Endodermal cell (in vitro differentiated cells): ENCODE measurements around the gene SPAG9. TPM values are rescaled to one million over a fixed set of nuclear protein-coding genes. Genes with fewer than 3 reads are reported as not detected.

Experiments
- DNase-seq: peaks from one replicate; pipeline ENCODE4 v3.0.0-alpha.2; 2017
- H3K27ac ChIP-seq: 2 replicates; pipeline ENCODE4 v1.5.1; 2013; ENCODE audit warnings: mild to moderate bottlenecking, low read depth, low read length, moderate library complexity
- H3K27me3 ChIP-seq: 2 replicates; pipeline ENCODE4 v1.6.1; 2013; ENCODE audit warnings: mild to moderate bottlenecking, low read length, moderate library complexity; ENCODE audit not compliant: insufficient read depth, control insufficient read depth, poor library complexity, severe bottlenecking
- H3K36me3 ChIP-seq: 2 replicates; pipeline ENCODE4 v1.7.0; 2013; ENCODE audit warnings: mild to moderate bottlenecking, low read length, moderate library complexity; ENCODE audit not compliant: control insufficient read depth, insufficient read depth
- H3K4me1 ChIP-seq: one replicate; pipeline ENCODE4 v1.7.0; 2013; ENCODE audit warnings: low read length; ENCODE audit not compliant: control insufficient read depth, insufficient read depth
- H3K4me3 ChIP-seq: 2 replicates; pipeline ENCODE4 v1.5.1; 2013; ENCODE audit warnings: mild to moderate bottlenecking, low read length, moderate library complexity
- H3K9ac ChIP-seq: 2 replicates; pipeline ENCODE4 v1.6.1; 2013; ENCODE audit warnings: mild to moderate bottlenecking, low read length, moderate library complexity; ENCODE audit not compliant: poor library complexity, severe bottlenecking; ENCODE audit errors: extremely low read depth
- H3K9me3 ChIP-seq: 2 replicates; pipeline ENCODE4 v1.6.1; 2013; ENCODE audit warnings: mild to moderate bottlenecking, low read length, moderate library complexity; ENCODE audit not compliant: control insufficient read depth
- H3K27ac Mint-ChIP-seq: 2 replicates; pipeline ENCODE4 v1.8.0; 2020; ENCODE audit warnings: mixed read lengths
- H3K27me3 Mint-ChIP-seq: 2 replicates; pipeline ENCODE4 v1.8.0; 2021; ENCODE audit warnings: mild to moderate bottlenecking, mixed read lengths; ENCODE audit not compliant: insufficient read depth
- H3K36me3 Mint-ChIP-seq: 2 replicates; pipeline ENCODE4 v1.8.0; 2020; ENCODE audit warnings: low read depth, mixed read lengths
- H3K4me1 Mint-ChIP-seq: 2 replicates; pipeline ENCODE4 v1.8.0; 2020; ENCODE audit warnings: mixed read lengths
- H3K4me3 Mint-ChIP-seq: 2 replicates; pipeline ENCODE4 v1.8.0; 2020; ENCODE audit warnings: mild to moderate bottlenecking, moderate library complexity, mixed read lengths
- H3K9me3 Mint-ChIP-seq: 2 replicates; pipeline ENCODE4 v1.8.0; 2020; ENCODE audit warnings: mild to moderate bottlenecking, mixed read lengths
- WGBS, 2 experiments: methylation state at CpG; one replicate each; pipeline versions ENCODE4 v1.1.5 to v1.1.7; 2013; ENCODE audit warnings: missing lambda C conversion rate in 2 of 2, mixed read lengths in 1 of 2; ENCODE audit not compliant: insufficient coverage in 1 of 2, insufficient read length in 1 of 2; 5-methylcytosine and 5-hydroxymethylcytosine counted together
- total RNA-seq, 2 donors: library from RNA; stranded (reverse); fragmentation: NEBNext Ultra II Directional in 1 of 2; extraction: Animal tissue kit (Norgen Biotek cat#: 25700) in 1 of 2; gene quantifications; 2 replicates in 1 of 2; 3 replicates in 1 of 2; pipeline ENCODE4 v1.2.1, GENCODE V29; 2021
- TF ChIP-seq, protein P1 (sequence below): fragments of 200-600 bp; sonication (generic); conservative IDR thresholded peaks from 2 replicates; pipeline ENCODE4 v1.5.0; 2021; ENCODE audit warnings: antibody characterized with exemption, mild to moderate bottlenecking

The SPAG9 gene
- total RNA-seq, 2 donors from 2014 or later = 64.8 to 77.7 TPM

DNA sequence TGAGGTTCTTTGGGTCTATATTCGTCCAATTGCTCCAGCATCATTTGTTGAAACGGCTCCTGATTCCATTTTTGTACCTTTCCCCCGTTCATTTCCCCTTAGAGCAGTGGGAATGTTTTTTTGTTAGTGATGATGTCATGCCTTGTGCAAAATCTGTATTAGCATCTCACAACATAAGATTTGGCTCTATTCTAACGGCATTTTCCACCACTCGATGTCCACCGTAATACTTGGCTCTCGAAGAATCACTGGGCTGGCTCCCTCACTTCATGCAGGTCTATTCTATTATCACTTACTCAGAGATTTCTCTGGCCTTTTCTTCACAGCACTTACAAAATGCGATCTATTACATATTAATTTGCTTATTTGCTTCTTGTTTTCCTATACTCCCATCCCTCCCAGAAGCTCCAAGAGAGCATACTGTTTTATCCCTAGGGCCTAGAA is 32.1 kb upstream of the SPAG9 start:
- no peak overlapping the region for H3K4me3 Mint-ChIP-seq
- peaks cover 17% of the 10 kb centered on the region for H3K36me3 Mint-ChIP-seq
- no peaks in the 10 kb centered on the region for H3K9me3 ChIP-seq
- peaks cover 2% of the 10 kb centered on the region for H3K4me1 ChIP-seq
- peak overlapping the region; percentile 82 for H3K27ac ChIP-seq
- TF ChIP-seq, protein P1, sequence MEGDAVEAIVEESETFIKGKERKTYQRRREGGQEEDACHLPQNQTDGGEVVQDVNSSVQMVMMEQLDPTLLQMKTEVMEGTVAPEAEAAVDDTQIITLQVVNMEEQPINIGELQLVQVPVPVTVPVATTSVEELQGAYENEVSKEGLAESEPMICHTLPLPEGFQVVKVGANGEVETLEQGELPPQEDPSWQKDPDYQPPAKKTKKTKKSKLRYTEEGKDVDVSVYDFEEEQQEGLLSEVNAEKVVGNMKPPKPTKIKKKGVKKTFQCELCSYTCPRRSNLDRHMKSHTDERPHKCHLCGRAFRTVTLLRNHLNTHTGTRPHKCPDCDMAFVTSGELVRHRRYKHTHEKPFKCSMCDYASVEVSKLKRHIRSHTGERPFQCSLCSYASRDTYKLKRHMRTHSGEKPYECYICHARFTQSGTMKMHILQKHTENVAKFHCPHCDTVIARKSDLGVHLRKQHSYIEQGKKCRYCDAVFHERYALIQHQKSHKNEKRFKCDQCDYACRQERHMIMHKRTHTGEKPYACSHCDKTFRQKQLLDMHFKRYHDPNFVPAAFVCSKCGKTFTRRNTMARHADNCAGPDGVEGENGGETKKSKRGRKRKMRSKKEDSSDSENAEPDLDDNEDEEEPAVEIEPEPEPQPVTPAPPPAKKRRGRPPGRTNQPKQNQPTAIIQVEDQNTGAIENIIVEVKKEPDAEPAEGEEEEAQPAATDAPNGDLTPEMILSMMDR = no peak
- peaks cover 20% of the 10 kb centered on the region for H3K36me3 ChIP-seq
- WGBS, 2 experiments = 68 to 69% methylated on average over 6 to 7 of the region's 8 CpGs
- H3K27ac Mint-ChIP-seq = no peak overlapping the region
- H3K9ac ChIP-seq = peak overlapping the region; percentile 83
- no peaks in the 10 kb centered on the region for H3K9me3 Mint-ChIP-seq
- H3K4me1 Mint-ChIP-seq = no peaks in the 10 kb centered on the region
- no peaks in the 10 kb centered on the region for H3K27me3 ChIP-seq
- H3K27me3 Mint-ChIP-seq = no peaks in the 10 kb centered on the region
- peak overlapping the region; percentile 93 for H3K4me3 ChIP-seq
- DNase-seq = no peak

DNA sequence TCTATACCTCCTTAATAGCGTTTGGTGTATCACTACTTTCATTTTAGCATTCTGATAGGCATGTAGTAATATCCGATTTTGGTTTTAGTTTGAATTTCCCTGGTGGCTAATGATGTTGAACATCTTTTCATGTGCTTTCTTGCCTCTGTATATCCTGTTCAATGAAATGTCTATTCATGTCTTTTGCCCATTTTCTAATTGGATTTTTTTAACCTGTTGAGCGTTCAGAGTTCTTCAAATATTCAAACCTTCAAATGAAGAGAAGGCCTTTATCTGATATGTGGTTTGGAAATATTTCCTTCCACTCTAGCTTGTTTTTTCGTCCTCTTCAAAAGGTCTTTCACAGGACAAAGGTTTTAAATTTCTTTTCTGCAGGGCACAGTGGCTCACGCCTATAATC is 30.3 kb upstream of the SPAG9 start:
- Mint-ChIP-seq H3K27me3 (no peaks in the 10 kb centered on the region), H3K27ac (no peak overlapping the region), H3K36me3 (peaks cover 5% of the 10 kb centered on the region), H3K4me1 (no peaks in the 10 kb centered on the region), H3K9me3 (no peaks in the 10 kb centered on the region), H3K4me3 (no peak overlapping the region)
- peaks cover 6% of the 10 kb centered on the region for H3K36me3 ChIP-seq
- WGBS, 2 experiments = 90 to 94% methylated on average over 3 to 5 of the region's 5 CpGs
- no peak for DNase-seq
- peaks cover 2% of the 10 kb centered on the region for H3K4me1 ChIP-seq
- no peak overlapping the region for H3K9ac ChIP-seq
- H3K27ac ChIP-seq = no peak overlapping the region
- TF ChIP-seq, protein P1 = no peak
- H3K27me3 ChIP-seq = no peaks in the 10 kb centered on the region
- no peaks in the 10 kb centered on the region for H3K9me3 ChIP-seq
- H3K4me3 ChIP-seq = no peak overlapping the region

DNA sequence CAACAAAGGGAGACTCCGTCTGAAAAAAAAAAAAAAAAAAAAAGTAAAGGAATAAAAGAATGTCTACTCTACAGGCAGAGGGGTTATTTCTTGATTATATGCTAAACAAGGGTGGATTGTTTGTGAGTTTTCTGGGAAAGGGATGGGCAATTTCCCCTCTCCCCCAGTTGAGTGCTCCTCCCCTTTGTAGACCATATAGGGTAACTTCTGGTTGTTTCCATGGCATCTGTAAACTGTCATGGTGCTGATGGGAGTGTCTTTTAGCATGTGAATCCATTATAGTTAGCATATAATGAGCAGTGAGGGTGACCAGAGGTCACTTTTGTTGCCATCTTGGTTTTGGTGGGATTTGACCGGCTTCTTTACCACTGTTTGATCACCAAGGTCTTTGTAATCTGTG is 28.5 kb upstream of the SPAG9 start:
- Mint-ChIP-seq H3K27me3 (no peaks in the 10 kb centered on the region), H3K9me3 (no peaks in the 10 kb centered on the region), H3K4me3 (no peak overlapping the region), H3K27ac (no peak overlapping the region), H3K36me3 (no peaks in the 10 kb centered on the region), H3K4me1 (peaks cover 6% of the 10 kb centered on the region)
- 92% methylated on average over 2 of the region's 2 CpGs; no CpG with 5 or more reads in 1 of the 2 experiments for WGBS, 2 experiments
- Histone ChIP-seq H3K9ac (no peak overlapping the region), H3K4me1 (no peaks in the 10 kb centered on the region), H3K9me3 (no peaks in the 10 kb centered on the region), H3K27ac (no peak overlapping the region), H3K36me3 (no peaks in the 10 kb centered on the region), H3K4me3 (no peak overlapping the region), H3K27me3 (no peaks in the 10 kb centered on the region)
- TF ChIP-seq, protein P1 = no peak
- no peak for DNase-seq
